Measurements from ENCODE around the gene LRRC59.
A peak's percentile ranks its signal among the peaks of the same experiment; 100 is the strongest.
"Not testable (repeated sequence)": the region's sequence is repeated elsewhere in the genome, so short reads cannot be mapped to it uniquely, and the experiment has no call there.

LRRC59 gene

DNA sequence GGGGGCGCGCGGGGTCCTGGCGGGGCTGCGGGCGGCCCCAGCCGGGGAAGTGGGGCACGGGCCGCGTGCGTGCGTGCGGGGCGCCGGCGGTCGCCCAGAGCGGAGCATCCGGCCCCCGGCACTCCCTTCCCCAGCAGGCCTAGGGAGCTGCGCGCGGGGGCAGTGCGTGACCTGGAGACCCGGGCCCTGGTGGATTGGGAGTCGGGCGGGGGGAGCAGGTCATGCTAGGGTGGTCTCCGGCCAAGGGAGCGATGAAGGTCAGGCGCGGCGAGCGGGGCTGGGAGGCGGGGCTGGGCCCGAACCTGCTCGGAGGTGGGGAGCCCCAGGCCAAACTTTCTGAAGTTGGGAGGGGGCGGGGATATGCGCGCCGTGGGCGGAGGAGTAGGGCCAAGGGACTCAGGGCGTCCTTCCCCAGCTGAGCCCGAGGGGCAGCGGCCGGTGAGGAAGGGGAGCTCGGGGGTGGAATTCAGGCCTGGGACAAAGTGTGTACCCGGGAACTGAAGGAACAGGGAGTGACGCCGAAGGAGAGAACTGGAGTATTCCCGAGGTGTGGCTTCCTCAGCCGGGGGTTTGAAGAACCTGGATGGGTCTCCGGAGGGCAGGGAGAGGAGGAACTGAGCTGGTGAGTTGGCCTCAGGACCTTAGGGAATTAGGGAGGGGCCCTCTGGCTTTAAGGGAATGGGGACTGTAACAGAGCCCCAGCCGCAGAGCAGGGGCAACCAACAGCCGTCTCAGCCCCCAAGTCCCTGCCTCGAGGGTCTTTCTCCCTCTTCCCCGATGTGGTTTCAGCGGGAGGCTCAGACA, 50.8 kb downstream of the LRRC59 start:
- peak; percentile 55 for DNase-seq (ENCODE audit: low read depth)

- peak; percentile 93 for DNase-seq (ENCODE audit: low read depth)
Observed at GRCh38 chr17:50345432-50346312, 51.7 kb downstream of the LRRC59 start, which contains the start of gene XYLT2. TSS of gene XYLT2 (plus strand) at chr17:50346126. CDS start at chr17:50346141, 15 bp downstream.

DNA sequence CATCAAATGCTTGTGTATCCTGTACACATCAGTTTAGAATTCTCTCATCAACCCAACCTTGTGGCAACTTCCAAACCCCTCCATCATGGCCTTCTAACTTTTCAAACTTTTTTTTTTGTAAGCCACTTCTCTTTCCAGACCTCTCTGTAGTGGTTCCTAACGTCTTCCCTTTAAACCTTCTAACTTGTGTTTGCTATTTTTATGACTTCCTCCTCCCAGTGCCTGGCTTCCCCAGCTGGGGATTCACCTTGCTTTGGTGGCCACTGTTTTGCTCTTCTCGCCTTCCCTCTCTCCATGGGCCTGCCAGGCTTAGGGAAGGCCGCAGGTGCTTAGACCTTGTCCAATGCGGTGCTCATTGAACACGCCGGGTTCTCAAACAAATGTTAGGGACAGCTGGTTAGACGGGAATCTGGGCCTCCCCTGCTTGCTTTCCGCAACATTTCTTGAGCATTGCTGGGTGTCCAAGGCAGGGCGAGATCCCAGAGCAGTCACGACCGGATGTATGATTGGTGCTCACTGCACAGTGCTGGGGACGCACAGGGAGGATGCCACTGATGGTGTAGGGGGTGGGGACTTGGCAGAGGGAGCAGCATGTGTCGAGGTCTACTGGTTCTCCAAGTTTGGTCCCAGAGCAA, 52.5 kb downstream of the LRRC59 start:
- no peak for DNase-seq (ENCODE audit: low read depth)

GRCh38 chr17:50339381-50339780, 57.9 kb downstream of the LRRC59 start:
- no peak for DNase-seq (ENCODE audit: low read depth)

GRCh38 chr17:50338645-50339044, 58.7 kb downstream of the LRRC59 start:
- DNase-seq (ENCODE audit: low read depth) = no peak

DNA sequence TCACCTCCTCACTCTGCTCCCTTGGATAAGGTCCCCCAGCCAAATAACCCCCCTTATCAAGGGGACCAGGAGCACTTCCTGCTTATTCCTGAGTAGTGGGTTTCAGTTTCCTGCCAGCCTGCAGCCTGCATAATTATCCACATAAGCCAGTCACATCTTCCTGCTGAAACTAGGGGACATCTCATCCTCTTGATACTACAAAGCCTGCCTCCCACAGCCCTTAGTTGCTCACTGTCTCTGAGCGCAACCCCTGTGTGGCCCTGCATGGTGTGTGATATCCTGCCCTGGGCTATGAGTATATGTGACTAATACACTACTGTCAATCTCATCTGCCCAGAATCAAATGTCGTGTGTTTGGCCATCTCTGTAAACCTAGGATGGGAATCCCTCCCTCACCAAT, 59.4 kb downstream of the LRRC59 start:
- DNase-seq (ENCODE audit: low read depth) = no peak

GRCh38 chr17:50333291-50334057, 63.8 kb downstream of the LRRC59 start:
- DNase-seq (ENCODE audit: low read depth) = not testable (repeated sequence)

GRCh38 chr17:50332196-50332595, 65.1 kb downstream of the LRRC59 start:
- no peak for DNase-seq (ENCODE audit: low read depth)

All from activated T-cell treated with anti-CD3 and anti-CD28 coated beads for 48 hours (primary cell).